KMS-11 (cell line): Measurements from ENCODE around the gene DIP2C.

Experiments used
- H2AFZ ChIP-seq: fragments of 200-600 bp; sonication (generic); 2 replicates; pipeline ENCODE4 v1.6.1; 2016; ENCODE audit warnings: antibody characterized with exemption, mixed run types, low read depth
- H3K27ac ChIP-seq: fragments of 200-600 bp; sonication (generic); 2 replicates; pipeline ENCODE4 v1.6.1; 2016; ENCODE audit warnings: mild to moderate bottlenecking, mixed run types
- H3K27me3 ChIP-seq: fragments of 200-600 bp; sonication (generic); 2 replicates; pipeline ENCODE4 v1.6.1; 2017; ENCODE audit warnings: mild to moderate bottlenecking, low read depth, mixed run types, moderate library complexity; ENCODE audit not compliant: insufficient read depth
- H3K36me3 ChIP-seq: fragments of 200-600 bp; sonication (generic); 2 replicates; pipeline ENCODE4 v1.6.1; 2017; ENCODE audit warnings: mild to moderate bottlenecking, mixed run types; ENCODE audit not compliant: insufficient read depth
- H3K4me1 ChIP-seq: fragments of 200-600 bp; sonication (generic); 2 replicates; pipeline ENCODE4 v1.6.1; 2016; ENCODE audit warnings: mild to moderate bottlenecking, low read depth, mixed run types; ENCODE audit not compliant: poor library complexity, severe bottlenecking
- H3K4me2 ChIP-seq: fragments of 200-600 bp; sonication (generic); 2 replicates; pipeline ENCODE4 v1.7.0; 2016; ENCODE audit warnings: mild to moderate bottlenecking, mixed run types
- H3K4me3 ChIP-seq: fragments of 200-600 bp; sonication (generic); IDR thresholded peaks from 2 replicates; pipeline ENCODE4 v1.6.1; 2017; ENCODE audit warnings: low read depth, low read length, mixed read lengths; ENCODE audit not compliant: insufficient read depth
- H3K79me2 ChIP-seq: fragments of 200-600 bp; sonication (generic); 2 replicates; pipeline ENCODE4 v1.6.1; 2016; ENCODE audit warnings: low read depth, mixed run types; ENCODE audit not compliant: insufficient read depth
- H3K9ac ChIP-seq: fragments of 200-600 bp; sonication (generic); 2 replicates; pipeline ENCODE4 v1.6.1; 2016; ENCODE audit warnings: mild to moderate bottlenecking, mixed run types
- H4K20me1 ChIP-seq: fragments of 200-600 bp; sonication (generic); 2 replicates; pipeline ENCODE4 v1.6.1; 2016; ENCODE audit warnings: mild to moderate bottlenecking, mixed run types; ENCODE audit not compliant: insufficient read depth
- TF ChIP-seq, protein P1 (sequence below): fragments of 200-600 bp; sonication (generic); conservative IDR thresholded peaks from 2 replicates; pipeline ENCODE4 v1.6.1; 2017; ENCODE audit warnings: low read depth, mild to moderate bottlenecking, antibody characterized with exemption, low read length, moderate library complexity, mixed read lengths

DIP2C gene

DNA sequence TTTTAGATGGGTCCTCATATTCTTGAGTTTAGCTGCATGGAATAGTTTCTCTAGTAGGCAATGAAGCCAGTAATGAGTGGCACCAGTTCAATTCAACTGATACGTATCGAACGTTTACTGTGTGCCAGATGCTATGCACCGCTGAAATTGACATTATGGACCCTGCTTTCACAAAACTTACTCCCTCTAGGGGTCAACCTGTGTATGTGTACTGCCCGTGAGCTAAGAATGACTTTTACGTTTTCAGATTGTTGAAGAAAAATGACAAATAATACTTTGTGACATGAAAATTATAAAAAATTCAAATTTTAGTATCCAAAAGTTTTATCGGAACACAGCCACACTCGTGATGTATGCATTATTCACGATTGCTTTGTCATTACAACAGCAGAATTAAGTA lies 458.7 kb downstream of the DIP2C start:
- no peaks in the 10 kb centered on the region for H3K4me1 ChIP-seq
- no peaks in the 10 kb centered on the region for H3K79me2 ChIP-seq
- H3K4me3 ChIP-seq: no peak overlapping the region
- H3K36me3 ChIP-seq: no peaks in the 10 kb centered on the region
- no peak overlapping the region for H3K27ac ChIP-seq
- H3K4me2 ChIP-seq: no peak overlapping the region
- H3K27me3 ChIP-seq: no peaks in the 10 kb centered on the region
- TF ChIP-seq, protein P1, sequence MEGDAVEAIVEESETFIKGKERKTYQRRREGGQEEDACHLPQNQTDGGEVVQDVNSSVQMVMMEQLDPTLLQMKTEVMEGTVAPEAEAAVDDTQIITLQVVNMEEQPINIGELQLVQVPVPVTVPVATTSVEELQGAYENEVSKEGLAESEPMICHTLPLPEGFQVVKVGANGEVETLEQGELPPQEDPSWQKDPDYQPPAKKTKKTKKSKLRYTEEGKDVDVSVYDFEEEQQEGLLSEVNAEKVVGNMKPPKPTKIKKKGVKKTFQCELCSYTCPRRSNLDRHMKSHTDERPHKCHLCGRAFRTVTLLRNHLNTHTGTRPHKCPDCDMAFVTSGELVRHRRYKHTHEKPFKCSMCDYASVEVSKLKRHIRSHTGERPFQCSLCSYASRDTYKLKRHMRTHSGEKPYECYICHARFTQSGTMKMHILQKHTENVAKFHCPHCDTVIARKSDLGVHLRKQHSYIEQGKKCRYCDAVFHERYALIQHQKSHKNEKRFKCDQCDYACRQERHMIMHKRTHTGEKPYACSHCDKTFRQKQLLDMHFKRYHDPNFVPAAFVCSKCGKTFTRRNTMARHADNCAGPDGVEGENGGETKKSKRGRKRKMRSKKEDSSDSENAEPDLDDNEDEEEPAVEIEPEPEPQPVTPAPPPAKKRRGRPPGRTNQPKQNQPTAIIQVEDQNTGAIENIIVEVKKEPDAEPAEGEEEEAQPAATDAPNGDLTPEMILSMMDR: peak; percentile 53; the same call in 1 of the 2 replicates
- H3K9ac ChIP-seq: no peak overlapping the region
- no peaks in the 10 kb centered on the region for H4K20me1 ChIP-seq
- H2AFZ ChIP-seq: no peak overlapping the region

DNA sequence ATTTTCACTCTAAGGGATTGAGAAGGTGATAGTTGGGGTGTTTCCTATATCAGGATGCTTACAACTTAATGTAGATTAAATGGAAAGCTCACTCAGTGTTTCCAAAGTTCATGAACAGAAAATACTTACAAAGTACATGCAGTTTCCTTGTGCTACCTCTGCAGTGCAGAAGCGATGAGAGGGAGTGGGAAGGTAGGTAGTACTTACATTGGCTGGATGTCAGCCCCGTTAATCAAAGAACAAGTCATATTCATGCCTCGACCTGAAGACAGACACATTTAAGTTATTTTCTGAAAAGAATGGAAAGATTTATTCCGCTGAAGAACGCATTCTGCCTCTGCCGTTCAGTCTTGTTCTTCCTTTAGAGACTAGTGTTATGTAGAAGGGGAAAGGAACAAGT lies 461.1 kb downstream of the DIP2C start:
- H3K79me2 ChIP-seq: no peaks in the 10 kb centered on the region
- no peaks in the 10 kb centered on the region for H3K4me1 ChIP-seq
- no peak overlapping the region for H2AFZ ChIP-seq
- H3K9ac ChIP-seq: no peak overlapping the region
- no peaks in the 10 kb centered on the region for H3K27me3 ChIP-seq
- TF ChIP-seq, protein P1: no peak
- H3K36me3 ChIP-seq: no peaks in the 10 kb centered on the region
- no peak overlapping the region for H3K4me2 ChIP-seq
- no peak overlapping the region for H3K4me3 ChIP-seq
- H3K27ac ChIP-seq: no peak overlapping the region
- H4K20me1 ChIP-seq: no peaks in the 10 kb centered on the region

DNA sequence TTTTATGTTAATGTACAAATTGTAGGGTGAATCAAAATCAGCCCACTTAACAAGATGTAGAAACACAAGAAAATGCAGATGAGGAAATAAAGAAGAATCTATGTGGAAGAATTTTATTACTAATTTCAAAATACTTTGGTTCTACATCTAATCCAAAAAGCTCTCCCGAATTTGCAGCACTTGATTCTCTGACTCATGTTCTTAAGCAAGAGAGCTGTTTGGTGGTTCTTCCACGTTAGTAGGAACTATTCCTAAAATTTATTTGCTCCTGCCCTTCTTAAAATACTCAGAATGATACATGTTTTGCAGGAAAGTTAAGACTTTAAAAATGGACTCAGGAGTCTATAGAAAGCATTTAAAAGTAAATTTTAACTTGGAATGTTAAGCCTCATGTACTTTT lies 462.5 kb downstream of the DIP2C start:
- H2AFZ ChIP-seq: no peak overlapping the region
- no peaks in the 10 kb centered on the region for H3K79me2 ChIP-seq
- no peak overlapping the region for H3K9ac ChIP-seq
- H3K4me2 ChIP-seq: no peak overlapping the region
- H3K4me1 ChIP-seq: no peaks in the 10 kb centered on the region
- no peak overlapping the region for H3K4me3 ChIP-seq
- no peak overlapping the region for H3K27ac ChIP-seq
- no peaks in the 10 kb centered on the region for H4K20me1 ChIP-seq
- H3K27me3 ChIP-seq: no peaks in the 10 kb centered on the region
- TF ChIP-seq, protein P1: no peak
- no peaks in the 10 kb centered on the region for H3K36me3 ChIP-seq

DNA sequence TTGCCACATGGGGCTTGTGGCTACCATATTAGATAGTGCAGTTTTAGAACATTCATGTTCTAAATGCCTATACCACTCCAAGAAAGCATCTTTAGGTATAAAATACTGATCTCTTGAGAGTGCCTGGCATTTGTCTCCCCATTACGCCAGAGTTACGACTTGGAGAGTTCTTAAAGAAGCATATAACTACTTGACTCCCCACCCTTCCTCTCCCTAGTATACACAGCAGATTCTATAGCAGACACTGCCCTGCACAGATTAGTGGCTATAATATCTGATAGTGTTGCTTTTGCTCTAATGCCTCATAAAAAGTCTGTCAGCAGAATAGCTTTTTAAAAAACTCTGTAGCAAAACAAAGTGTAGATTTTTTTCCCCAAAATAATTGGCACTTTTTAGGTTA lies 463.4 kb downstream of the DIP2C start:
- Histone ChIP-seq H3K27ac (no peak overlapping the region), H3K36me3 (no peaks in the 10 kb centered on the region), H3K4me1 (no peaks in the 10 kb centered on the region), H3K79me2 (no peaks in the 10 kb centered on the region), H3K27me3 (no peaks in the 10 kb centered on the region), H2AFZ (no peak overlapping the region), H3K4me3 (no peak overlapping the region), H3K4me2 (no peak overlapping the region), H3K9ac (no peak overlapping the region), H4K20me1 (no peaks in the 10 kb centered on the region)
- TF ChIP-seq, protein P1: no peak
